Measurements from ENCODE around the gene FAM120B. TPM values are rescaled to one million over a fixed set of nuclear protein-coding genes. Genes with fewer than 3 reads are reported as not detected.
A peak's percentile ranks its signal among the peaks of the same experiment; 100 is the strongest.

Gene FAM120B
- total RNA-seq, 1 donor from 2014 or later = 48.3 TPM

- Mint-ChIP-seq H3K9me3 (ENCODE audit: unreplicated experiment) (no peaks in the 10 kb centered on the region), H3K27me3 (ENCODE audit: unreplicated experiment) (peaks cover 10% of the 10 kb centered on the region), H3K4me3 (ENCODE audit: unreplicated experiment) (no peak overlapping the region), H3K36me3 (ENCODE audit: low read depth, unreplicated experiment) (peaks cover 6% of the 10 kb centered on the region), H3K4me1 (ENCODE audit: unreplicated experiment) (peaks cover 41% of the 10 kb centered on the region), H3K27ac (ENCODE audit: unreplicated experiment) (no peak overlapping the region)
- TF ChIP-seq CTCF (IDR thresholded peaks at IDR 0.05; ENCODE audit: unreplicated experiment) = no peak
- no peak for DNase-seq (ENCODE audit: low spot score)
Measured at GRCh38 chr6:170276369-170277057, 30.0 kb upstream of the FAM120B start.

- peaks cover 8% of the 10 kb centered on the region for H3K27me3 Mint-ChIP-seq (ENCODE audit: unreplicated experiment)
- no peak for TF ChIP-seq CTCF (IDR thresholded peaks at IDR 0.05; ENCODE audit: unreplicated experiment)
- no peak for DNase-seq (ENCODE audit: low spot score)
- H3K9me3 Mint-ChIP-seq (ENCODE audit: unreplicated experiment) = no peaks in the 10 kb centered on the region
- H3K36me3 Mint-ChIP-seq (ENCODE audit: low read depth, unreplicated experiment) = peaks cover 16% of the 10 kb centered on the region
- peak overlapping the region; percentile 74 for H3K27ac Mint-ChIP-seq (ENCODE audit: unreplicated experiment)
- peaks cover 41% of the 10 kb centered on the region for H3K4me1 Mint-ChIP-seq (ENCODE audit: unreplicated experiment)
- peak overlapping the region; percentile 67 for H3K4me3 Mint-ChIP-seq (ENCODE audit: unreplicated experiment)
Measured at GRCh38 chr6:170277893-170278742, 28.4 kb upstream of the FAM120B start.

- Mint-ChIP-seq H3K9me3 (ENCODE audit: unreplicated experiment) (no peaks in the 10 kb centered on the region), H3K36me3 (ENCODE audit: low read depth, unreplicated experiment) (peaks cover 16% of the 10 kb centered on the region), H3K27ac (ENCODE audit: unreplicated experiment) (no peak overlapping the region), H3K4me1 (ENCODE audit: unreplicated experiment) (peaks cover 40% of the 10 kb centered on the region), H3K4me3 (ENCODE audit: unreplicated experiment) (no peak overlapping the region), H3K27me3 (ENCODE audit: unreplicated experiment) (peaks cover 5% of the 10 kb centered on the region)
- no peak for TF ChIP-seq CTCF (IDR thresholded peaks at IDR 0.05; ENCODE audit: unreplicated experiment)
- DNase-seq (ENCODE audit: low spot score) = no peak
Measured at GRCh38 chr6:170278743-170279094, 27.8 kb upstream of the FAM120B start.

- TF ChIP-seq CTCF (IDR thresholded peaks at IDR 0.05; ENCODE audit: unreplicated experiment) = no peak
- H3K27me3 Mint-ChIP-seq (ENCODE audit: unreplicated experiment) = no peaks in the 10 kb centered on the region
- no peaks in the 10 kb centered on the region for H3K9me3 Mint-ChIP-seq (ENCODE audit: unreplicated experiment)
- no peak overlapping the region for H3K27ac Mint-ChIP-seq (ENCODE audit: unreplicated experiment)
- H3K4me3 Mint-ChIP-seq (ENCODE audit: unreplicated experiment) = no peak overlapping the region
- no peak for DNase-seq (ENCODE audit: low spot score)
- H3K4me1 Mint-ChIP-seq (ENCODE audit: unreplicated experiment) = peaks cover 35% of the 10 kb centered on the region
- peaks cover 19% of the 10 kb centered on the region for H3K36me3 Mint-ChIP-seq (ENCODE audit: low read depth, unreplicated experiment)
Measured at GRCh38 chr6:170279426-170279825, 27.1 kb upstream of the FAM120B start.
